A549 (cell line): ENCODE results near the gene MAN2A2. TPM values are rescaled to one million over a fixed set of nuclear protein-coding genes. Genes with fewer than 3 reads are reported as not detected.

ENCODE experiments used
- ATAC-seq, 2 experiments: fragments of 200-7000 bp in 1 of 2; fragments of >200 bp in 1 of 2; cut with Nextera tagmentation in 1 of 2; cut with Tn5 transposase in 1 of 2; 3 replicates each; pipeline versions ENCODE4 v1.8.0 to v1.9.1; 2018 to 2020; ENCODE audit warnings: mild to moderate bottlenecking in 1 of 2, moderate library complexity in 1 of 2
- CTCF ChIA-PET: fragments of 300-600 bp; sonication (Branson Sonifier 250); formaldehyde crosslinking; extraction: SDS; loops from one replicate; lab custom pipeline; 2021; ENCODE audit warnings: antibody characterized with exemption, inconsistent platforms; lab: Yijun Ruan, JAX
- POLR2A ChIA-PET: fragments of 350-600 bp; formaldehyde crosslinking; extraction: SDS; loops from one replicate; lab custom pipeline; 2021; ENCODE audit warnings: antibody characterized with exemption, inconsistent platforms; lab: Yijun Ruan, JAX
- DNase-seq, 2 experiments: peaks; one replicate each; pipeline versions ENCODE4 v3.0.0 to v3.0.0-alpha.2; 2011 to 2016; ENCODE audit warnings: low read depth in 1 of 2, low spot score in 1 of 2
- FAIRE-seq: peaks from 2 replicates; lab custom pipeline; 2011; peaks lifted over from hg19 to GRCh38; lab: Jason Lieb, UNC
- H3K27ac ChIP-seq, 2 experiments: fragments of >200 bp; sonication (Bioruptor Twin); formaldehyde crosslinking; 3 replicates each; pipeline ENCODE4 v1.5.1; 2016 to 2017
- H3K4me1 ChIP-seq: fragments of >200 bp; sonication (Bioruptor Twin); formaldehyde crosslinking; 3 replicates; pipeline ENCODE4 v1.6.1; 2016
- H3K4me2 ChIP-seq: fragments of >200 bp; sonication (Bioruptor Twin); formaldehyde crosslinking; 3 replicates; pipeline ENCODE4 v1.6.1; 2016
- H3K4me3 ChIP-seq: fragments of >200 bp; sonication (Bioruptor Twin); formaldehyde crosslinking; 3 replicates; pipeline ENCODE4 v1.5.1; 2016
- H3K9me3 ChIP-seq: fragments of >200 bp; sonication (Bioruptor Twin); formaldehyde crosslinking; 3 replicates; pipeline ENCODE4 v1.6.1; 2016
- BHLHE40 ChIP-seq: IDR thresholded peaks from 2 replicates; pipeline ENCODE4 v1.6.1; 2012; ENCODE audit warnings: low read depth, low read length, inconsistent platforms
- EP300 ChIP-seq, 2 experiments: fragments of >200 bp; sonication (Bioruptor Twin); formaldehyde crosslinking; IDR thresholded peaks; 2 replicates in 1 of 2; 3 replicates in 1 of 2; pipeline ENCODE4 v1.6.1; 2016 to 2017
- ESRRA ChIP-seq: fragments of 150-350 bp; IDR thresholded peaks from 2 replicates; pipeline ENCODE4 v1.6.1; 2014; ENCODE audit warnings: mild to moderate bottlenecking, low read length, borderline replicate concordance
- FOSB ChIP-seq: fragments of 250-450 bp; sonication (Bioruptor Pico); IDR thresholded peaks from 2 replicates; pipeline ENCODE4 v1.5.0; 2020; ENCODE audit warnings: mild to moderate bottlenecking, moderate library complexity
- FOSL2 ChIP-seq, 2 experiments: fragments of 450-650 bp in 1 of 2; fragments of >200 bp in 1 of 2; sonication (Bioruptor Twin) in 1 of 2; formaldehyde crosslinking; IDR thresholded peaks; 2 replicates each; pipeline versions ENCODE4 v1.5.0 to v1.6.1; 2016 to 2020; ENCODE audit warnings: mild to moderate bottlenecking in 1 of 2, moderate library complexity in 1 of 2
- FOXS1 ChIP-seq: fragments of 250-450 bp; sonication (Bioruptor Pico); IDR thresholded peaks from 2 replicates; pipeline ENCODE4 v1.5.0; 2020; ENCODE audit warnings: mild to moderate bottlenecking, moderate library complexity
- HOXB13 ChIP-seq: fragments of 250-450 bp; sonication (Bioruptor Pico); IDR thresholded peaks from 2 replicates; pipeline ENCODE4 v1.5.0; 2020; ENCODE audit warnings: low read depth, mild to moderate bottlenecking, moderate library complexity
- JUN ChIP-seq, 2 experiments: fragments of >200 bp; sonication (Bioruptor Twin); formaldehyde crosslinking; IDR thresholded peaks; 2 replicates in 1 of 2; 3 replicates in 1 of 2; pipeline ENCODE4 v1.6.1; 2016 to 2017
- KDM5A ChIP-seq: fragments of 200-600 bp; sonication (generic); IDR thresholded peaks from 2 replicates; pipeline ENCODE4 v1.6.1; 2016; ENCODE audit warnings: antibody characterized with exemption, mild to moderate bottlenecking
- MAZ ChIP-seq: fragments of 150-350 bp; IDR thresholded peaks from 2 replicates; pipeline ENCODE4 v1.6.1; 2014; ENCODE audit warnings: antibody characterized with exemption, low read depth, low read length, borderline replicate concordance
- MYC ChIP-seq: IDR thresholded peaks from 2 replicates; pipeline ENCODE4 v1.6.1; 2012; ENCODE audit warnings: mild to moderate bottlenecking, inconsistent platforms, low read length, improper control_type of control experiment, borderline replicate concordance
- NR3C1 ChIP-seq: fragments of >200 bp; sonication (Bioruptor Twin); formaldehyde crosslinking; IDR thresholded peaks from 3 replicates; pipeline ENCODE4 v1.6.1; 2017
- PHF8 ChIP-seq: fragments of 200-600 bp; sonication (generic); IDR thresholded peaks from 2 replicates; pipeline ENCODE4 v1.6.1; 2016; ENCODE audit warnings: low read depth, mild to moderate bottlenecking, antibody characterized with exemption, moderate library complexity, borderline replicate concordance
- POLR2AphosphoS2 ChIP-seq: conservative IDR thresholded peaks from 2 replicates; pipeline ENCODE4 v1.6.1; 2012; ENCODE audit warnings: low read length, improper control_type of control experiment, inconsistent platforms
- RAD21 ChIP-seq, 2 experiments: fragments of >200 bp in 1 of 2; sonication (Bioruptor Twin) in 1 of 2; formaldehyde crosslinking in 1 of 2; IDR thresholded peaks in 1 of 2; conservative IDR thresholded peaks in 1 of 2; 2 replicates in 1 of 2; 3 replicates in 1 of 2; pipeline ENCODE4 v1.6.1; 2012 to 2018; ENCODE audit warnings: inconsistent platforms in 1 of 2
- RCOR1 ChIP-seq: fragments of 150-350 bp; IDR thresholded peaks from 2 replicates; pipeline ENCODE4 v1.6.1; 2014; ENCODE audit warnings: antibody characterized with exemption, low read length, low read depth
- TFCP2L1 ChIP-seq: fragments of 250-450 bp; sonication (Bioruptor Pico); IDR thresholded peaks from 2 replicates; pipeline ENCODE4 v1.5.0; 2021; ENCODE audit warnings: mild to moderate bottlenecking
- TP53 ChIP-seq: fragments of 250-450 bp; sonication (Bioruptor Pico); IDR thresholded peaks from 2 replicates; pipeline ENCODE4 v1.5.0; 2021; ENCODE audit warnings: mild to moderate bottlenecking, moderate library complexity
- ZFP36 ChIP-seq: fragments of 450-650 bp; IDR thresholded peaks from 2 replicates; pipeline ENCODE4 v1.6.1; 2014; ENCODE audit warnings: borderline replicate concordance; ENCODE audit not compliant: partially characterized antibody
- ZSCAN20 ChIP-seq: fragments of 250-450 bp; sonication (Bioruptor Pico); IDR thresholded peaks from 2 replicates; pipeline ENCODE4 v1.8.0; 2022; ENCODE audit warnings: mild to moderate bottlenecking, moderate library complexity
- WGBS: methylation state at CpG from one replicate; pipeline ENCODE4 v1.1.6; 2017; ENCODE audit errors: missing lambda C conversion rate; 5-methylcytosine and 5-hydroxymethylcytosine counted together
- polyA plus RNA-seq, 4 experiments: library from polyadenylated mRNA; depleted of rRNA in 3 of 4; stranded (reverse); fragments of >200 nt; fragmentation: RNase III in 1 of 4; extraction: RNeasy Plus Mini Kit Qiagen cat#74134 plus additional on column Dnase treatment in 1 of 4; gene quantifications; 2 replicates in 3 of 4; 3 replicates in 1 of 4; pipeline ENCODE4 v1.2.3, GENCODE V29; 2011 to 2017
- TF ChIP-seq, protein P1 (sequence below): fragments of >200 bp; sonication (Bioruptor Twin); formaldehyde crosslinking; IDR thresholded peaks from 3 replicates; pipeline ENCODE4 v1.5.1; 2016
- TF ChIP-seq, protein P2 (sequence below): fragments of 250-450 bp; sonication (Bioruptor Pico); IDR thresholded peaks from 2 replicates; pipeline ENCODE4 v1.5.0; 2020; ENCODE audit warnings: low read depth, mild to moderate bottlenecking, moderate library complexity
- TF ChIP-seq, protein P3 (sequence below): IDR thresholded peaks from 2 replicates; pipeline ENCODE4 v1.6.1; 2012

MAN2A2 gene
- polyA plus RNA-seq, 2 of the 4 experiments (the other 2 are of a cell fraction), result 22.0 to 32.6 TPM

DNA sequence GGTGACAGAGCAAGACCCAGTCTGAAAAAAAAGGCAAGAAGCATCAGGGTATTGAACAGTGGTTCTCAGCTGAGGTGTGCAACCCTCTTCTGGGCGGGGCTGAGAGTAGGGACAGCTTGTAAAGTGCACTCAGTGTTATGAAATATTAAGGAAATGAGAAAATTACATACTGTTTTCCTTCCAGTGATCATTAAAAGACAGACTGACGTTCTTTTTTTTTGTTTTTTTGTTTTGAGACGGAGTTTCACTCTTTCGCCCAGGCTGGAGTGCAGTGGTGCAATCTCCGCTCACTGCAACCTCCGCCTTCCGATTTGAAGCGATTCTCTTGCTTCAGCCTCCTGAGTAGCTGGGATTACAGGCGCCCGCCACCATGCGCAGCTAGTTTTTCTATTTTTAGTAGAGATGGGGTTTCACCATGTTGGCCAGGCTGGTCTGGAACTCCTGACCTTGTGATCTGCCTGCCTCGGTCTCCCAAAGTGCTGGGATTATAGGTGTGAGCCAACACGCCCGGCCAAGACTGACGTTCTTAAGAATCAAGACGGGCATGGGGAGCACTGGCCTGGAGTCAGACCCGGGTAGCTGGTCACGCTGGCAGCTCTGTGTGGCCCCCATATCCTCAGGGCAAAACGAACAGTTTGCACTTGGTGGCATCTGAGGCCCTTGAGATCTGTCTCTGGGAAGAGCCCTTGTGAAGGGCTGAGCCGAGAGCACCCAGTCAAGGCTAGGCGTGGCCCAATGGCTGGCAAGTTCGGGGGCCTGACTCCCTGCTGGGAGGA lies 11.4 kb downstream of the MAN2A2 start:
- CTCF ChIA-PET, result interaction anchor here (0.6 to 9.2 kb wide), 9 partner anchors 9 to 40 kb away, joined by 3 to 83 read pairs (median 4); partner anchors contain the start of genes HDDC3, MAN2A2, RCCD1 and UNC45A
- POLR2A ChIA-PET, result no interaction called here
- DNase-seq (no peak), FAIRE-seq (no peak), ATAC-seq (no peak)
- Histone ChIP-seq H3K4me3 (no peak overlapping the region), H3K4me1 (no peaks in the 10 kb centered on the region), H3K9me3 (no peaks in the 10 kb centered on the region), H3K27ac (no peak overlapping the region), H3K4me2 (no peak overlapping the region)
- TF ChIP-seq HOXB13 (CRISPR knock-in tag) (no peak), FOXS1 (no peak), ZFP36 (no peak), MYC (no peak), KDM5A (no peak), FOSB (CRISPR knock-in tag) (no peak), ZSCAN20 (CRISPR knock-in tag) (no peak), ESRRA (no peak), MAZ (no peak), JUN (IDR thresholded peaks at IDR 0.05) (no peak), TFCP2L1 (no peak), NR3C1 (no peak), BHLHE40 (no peak)
- TF ChIP-seq, protein P1, sequence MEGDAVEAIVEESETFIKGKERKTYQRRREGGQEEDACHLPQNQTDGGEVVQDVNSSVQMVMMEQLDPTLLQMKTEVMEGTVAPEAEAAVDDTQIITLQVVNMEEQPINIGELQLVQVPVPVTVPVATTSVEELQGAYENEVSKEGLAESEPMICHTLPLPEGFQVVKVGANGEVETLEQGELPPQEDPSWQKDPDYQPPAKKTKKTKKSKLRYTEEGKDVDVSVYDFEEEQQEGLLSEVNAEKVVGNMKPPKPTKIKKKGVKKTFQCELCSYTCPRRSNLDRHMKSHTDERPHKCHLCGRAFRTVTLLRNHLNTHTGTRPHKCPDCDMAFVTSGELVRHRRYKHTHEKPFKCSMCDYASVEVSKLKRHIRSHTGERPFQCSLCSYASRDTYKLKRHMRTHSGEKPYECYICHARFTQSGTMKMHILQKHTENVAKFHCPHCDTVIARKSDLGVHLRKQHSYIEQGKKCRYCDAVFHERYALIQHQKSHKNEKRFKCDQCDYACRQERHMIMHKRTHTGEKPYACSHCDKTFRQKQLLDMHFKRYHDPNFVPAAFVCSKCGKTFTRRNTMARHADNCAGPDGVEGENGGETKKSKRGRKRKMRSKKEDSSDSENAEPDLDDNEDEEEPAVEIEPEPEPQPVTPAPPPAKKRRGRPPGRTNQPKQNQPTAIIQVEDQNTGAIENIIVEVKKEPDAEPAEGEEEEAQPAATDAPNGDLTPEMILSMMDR, result no peak
- TF ChIP-seq, protein P2, sequence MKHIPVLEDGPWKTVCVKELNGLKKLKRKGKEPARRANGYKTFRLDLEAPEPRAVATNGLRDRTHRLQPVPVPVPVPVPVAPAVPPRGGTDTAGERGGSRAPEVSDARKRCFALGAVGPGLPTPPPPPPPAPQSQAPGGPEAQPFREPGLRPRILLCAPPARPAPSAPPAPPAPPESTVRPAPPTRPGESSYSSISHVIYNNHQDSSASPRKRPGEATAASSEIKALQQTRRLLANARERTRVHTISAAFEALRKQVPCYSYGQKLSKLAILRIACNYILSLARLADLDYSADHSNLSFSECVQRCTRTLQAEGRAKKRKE (CRISPR knock-in tag), result no peak
- 89% methylated on average over 22 of the region's 22 CpGs for WGBS

DNA sequence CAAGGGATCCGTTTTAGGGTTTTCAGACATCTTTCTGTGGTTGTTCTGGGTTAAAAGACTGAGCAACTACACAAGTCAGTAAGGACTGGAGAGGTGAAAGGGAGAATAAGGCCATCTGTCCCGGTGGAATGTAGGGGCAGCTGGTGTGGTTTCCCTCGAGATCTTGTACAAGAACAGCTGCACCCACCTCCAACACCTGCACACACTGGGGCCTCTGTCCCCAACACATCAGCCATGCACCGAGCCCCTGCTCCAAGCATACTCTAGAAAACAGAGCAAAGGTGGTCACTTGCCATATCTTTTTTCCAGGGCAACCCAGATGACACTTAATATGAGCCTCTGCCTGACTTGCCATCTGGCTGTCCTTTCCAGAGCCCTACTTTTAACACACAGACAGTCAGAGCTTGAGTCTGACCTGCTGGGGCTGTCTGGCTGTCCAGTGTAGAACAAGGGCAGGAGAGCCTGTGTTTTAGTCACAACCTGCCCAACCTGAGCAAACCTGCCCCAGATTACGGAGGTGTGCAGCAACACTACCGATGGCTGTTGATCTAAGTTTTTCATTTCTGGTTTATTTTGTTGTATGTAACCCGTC lies 12.2 kb downstream of the MAN2A2 start:
- 89% methylated on average over 7 of the region's 7 CpGs for WGBS
- DNase-seq (no peak), ATAC-seq (no peak)
- Histone ChIP-seq H3K9me3 (no peaks in the 10 kb centered on the region), H3K4me1 (no peaks in the 10 kb centered on the region), H3K4me2 (no peak overlapping the region), H3K27ac (no peak overlapping the region)
- POLR2A ChIA-PET, result interaction anchor here (1.0 kb wide), 1 partner anchor 527 kb away, joined by 3 read pairs; the partner anchor contains the start of gene IQGAP1
- no peak for TF ChIP-seq RAD21 (conservative IDR thresholded peaks at IDR 0.05 in 1 of 2, IDR thresholded peaks at IDR 0.05 in 1 of 2)
- no peak for TF ChIP-seq PHF8
- TF ChIP-seq FOXS1, result no peak
- TF ChIP-seq, all 56 proteins: peak for 0
- FAIRE-seq, result no peak
- H3K4me3 ChIP-seq, result no peak overlapping the region
- CTCF ChIA-PET, result interaction anchor here (1.2 to 9.2 kb wide), 4 partner anchors 12 to 20 kb away, joined by 3 to 83 read pairs (median 16); partner anchors contain the start of genes HDDC3, MAN2A2 and UNC45A

DNA sequence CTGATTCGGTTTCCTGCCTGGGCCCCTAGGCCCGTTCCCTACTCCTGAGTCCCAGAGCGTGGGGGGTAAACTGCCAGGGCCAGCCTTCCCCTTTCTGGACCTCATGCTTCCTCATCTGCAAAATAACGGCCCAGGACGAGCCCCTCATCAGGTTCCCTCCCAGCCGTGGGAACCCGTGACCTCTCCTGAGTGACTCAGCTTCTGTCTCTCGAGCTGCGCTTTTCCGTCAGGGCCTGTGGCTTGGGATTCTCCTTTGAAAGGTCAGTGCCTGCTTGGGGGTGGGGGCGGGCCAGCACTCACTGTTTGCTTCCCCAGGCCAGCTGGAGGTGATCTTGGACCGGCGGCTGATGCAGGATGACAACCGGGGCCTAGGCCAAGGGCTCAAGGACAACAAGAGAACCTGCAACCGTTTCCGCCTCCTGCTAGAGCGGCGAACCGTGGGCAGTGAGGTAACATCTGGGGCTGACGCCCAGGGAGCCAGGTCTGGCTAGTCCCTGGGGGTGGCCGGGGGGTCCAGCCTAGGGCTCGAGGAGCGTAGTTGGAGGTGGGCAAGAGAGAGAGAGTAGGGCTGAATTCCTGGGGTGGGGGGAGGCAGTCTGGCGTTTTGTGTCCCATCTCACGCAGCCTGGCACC lies 12.8 kb downstream of the MAN2A2 start:
- CTCF ChIA-PET, result interaction anchor here (1.4 to 9.2 kb wide), 3 partner anchors 9 to 16 kb away, joined by 3 to 83 read pairs (median 24); partner anchors contain the start of genes HDDC3 and MAN2A2

More for the DNA sequence above, 12.8 kb downstream of the MAN2A2 start:
- no peaks in the 10 kb centered on the region for H3K9me3 ChIP-seq
- TF ChIP-seq TP53 (CRISPR knock-in tag), result no peak
- TF ChIP-seq, protein P3, sequence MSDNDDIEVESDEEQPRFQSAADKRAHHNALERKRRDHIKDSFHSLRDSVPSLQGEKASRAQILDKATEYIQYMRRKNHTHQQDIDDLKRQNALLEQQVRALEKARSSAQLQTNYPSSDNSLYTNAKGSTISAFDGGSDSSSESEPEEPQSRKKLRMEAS, result no peak
- no peak for TF ChIP-seq FOSL2 (IDR thresholded peaks at IDR 0.05)
- no peak for TF ChIP-seq FOSL2 (CRISPR knock-in tag; IDR thresholded peaks at IDR 0.05)
- TF ChIP-seq PHF8, result no peak
- TF ChIP-seq NR3C1, result no peak
- TF ChIP-seq RCOR1, result no peak
- TF ChIP-seq POLR2AphosphoS2, result no peak
- no peak for TF ChIP-seq EP300 (IDR thresholded peaks at IDR 0.05)
- POLR2A ChIA-PET, result interaction anchor here (1.0 kb wide), 1 partner anchor 528 kb away, joined by 3 read pairs; the partner anchor contains the start of gene IQGAP1
- H3K4me1 ChIP-seq, result no peaks in the 10 kb centered on the region
- no peak overlapping the region for H3K4me3 ChIP-seq
- FAIRE-seq, result no peak
- DNase-seq, result no peak
- H3K27ac ChIP-seq, result no peak overlapping the region
- no peak for ATAC-seq
- no peak overlapping the region for H3K4me2 ChIP-seq
- WGBS, result 89% methylated on average over 22 of the region's 25 CpGs
